Aortic smooth muscle cell (primary cell): ENCODE measurements around the gene SGCG. TPM values are rescaled to one million over a fixed set of nuclear protein-coding genes. Genes with fewer than 3 reads are reported as not detected.

Experiments
- total RNA-seq: library from RNA; depleted of rRNA; stranded (reverse); fragments of >200 nt; gene quantifications from 2 replicates; pipeline ENCODE4 v1.2.3, GENCODE V29; 2014

SGCG gene
- total RNA-seq = 0.56 TPM in 1 of 2 replicates, not detected in the other

DNA sequence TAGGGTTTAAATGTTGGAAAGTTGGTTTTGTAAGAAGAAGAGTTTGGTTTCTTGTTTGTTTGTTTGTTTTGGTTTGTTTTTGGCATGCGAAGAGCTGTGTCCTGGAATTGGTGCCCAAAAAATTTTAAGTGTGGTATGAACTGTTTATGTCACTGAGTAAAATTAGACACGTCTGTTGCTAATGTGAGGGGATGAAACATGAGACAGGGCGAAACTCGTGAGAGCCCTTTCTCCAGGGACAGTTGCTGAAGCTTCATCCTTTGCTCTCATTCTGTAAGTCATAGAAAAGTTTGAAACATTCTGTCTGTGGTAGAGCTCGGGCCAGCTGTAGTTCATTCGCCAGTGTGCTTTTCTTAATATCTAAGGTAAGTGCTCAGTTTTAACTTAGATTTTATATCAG lies at the start of gene SGCG:
Gene SGCG (plus strand): TSS at position 269 of the 400 bp plus-strand sequence. CDS start 22,716 bp downstream, outside the sequence.

